Right lobe of liver (tissue), 6 donors: Measurements from ENCODE around the gene SYTL3. TPM values are rescaled to one million over a fixed set of nuclear protein-coding genes. Genes with fewer than 3 reads are reported as not detected.

Experiments
- ATAC-seq, 4 donors: fragments of 200-7000 bp; cut with Tn5 transposase; one replicate each; pipeline ENCODE4 v1.9.1; 2020; ENCODE audit warnings: mild to moderate bottlenecking in 4 of 4, moderate library complexity in 4 of 4
- DNase-seq, 3 donors: peaks; one replicate each; pipeline ENCODE4 v3.0.0-alpha.2; 2020
- H3K27ac ChIP-seq, 3 donors: fragments of 200-600 bp; one replicate each; pipeline ENCODE4 v1.8.0; 2022
- H3K27me3 ChIP-seq, 2 donors: fragments of 200-600 bp; one replicate each; pipeline ENCODE4 v1.8.0; 2022
- H3K36me3 ChIP-seq, 4 donors: fragments of 200-600 bp; sonication (generic) in 1 of 4; one replicate each; pipeline versions ENCODE4 v1.5.1 to v1.8.0; 2017 to 2022; ENCODE audit warnings: control low read depth in 1 of 4
- H3K4me1 ChIP-seq, 4 donors: fragments of 200-600 bp; sonication (generic) in 1 of 4; one replicate each; pipeline versions ENCODE4 v1.5.1 to v1.8.0; 2017 to 2022; ENCODE audit warnings: control low read depth in 1 of 4
- H3K4me3 ChIP-seq, 3 donors: fragments of 200-600 bp; one replicate each; pipeline ENCODE4 v1.8.0; 2022
- H3K9me3 ChIP-seq, 4 donors: fragments of 200-600 bp; sonication (generic) in 1 of 4; one replicate each; pipeline versions ENCODE4 v1.5.1 to v1.8.0; 2017 to 2022; ENCODE audit warnings: control low read depth in 1 of 4
- POLR2A ChIP-seq: fragments of 450-650 bp; IDR thresholded peaks from one replicate; pipeline ENCODE4 v1.6.1; 2017; ENCODE audit warnings: antibody characterized with exemption, mild to moderate bottlenecking
- WGBS: methylation state at CpG from one replicate; pipeline ENCODE4 v1.1.6; 2018; ENCODE audit warnings: low coverage, low lambda C conversion rate; ENCODE audit not compliant: insufficient coverage; ENCODE audit errors: missing lambda C conversion rate; 5-methylcytosine and 5-hydroxymethylcytosine counted together
- intact Hi-C, 2 donors: fragments of 100-400 bp; cut with DNase I; formaldehyde crosslinking; loops; one replicate each; pipeline versions ENCODE4 v1.11.2 to v1.14.1; 2022
- total RNA-seq, 6 experiments: library from RNA; depleted of rRNA in 2 of 6; stranded (reverse); fragments of >200 nt in 2 of 6; fragmentation: NEBNext Ultra II Directional in 3 of 6; extraction: Animal tissue kit (Norgen Biotek cat#: 25700) in 3 of 6; gene quantifications; one replicate each; pipeline versions ENCODE4 v1.1.0 to v1.2.4, GENCODE V29; 2016 to 2023
- TF ChIP-seq, protein P1 (sequence below), 4 donors: fragments of 200-600 bp in 3 of 4; fragments of 450-650 bp in 1 of 4; IDR thresholded peaks; one replicate each; pipeline versions ENCODE4 v1.5.1 to v1.8.0; 2016 to 2022; ENCODE audit warnings: antibody characterized with exemption in 4 of 4, mild to moderate bottlenecking in 2 of 4
- donor health status: DM: no; HTN: yes; CAD: no.
- donor health status: DM: no; HTN: no; CAD: no.
- donor health status: DM: no; HTN: no; CAD: no.
- donor health status: DM: no; HTN: yes; CAD: no.
- donor health status: DM: no; HTN: yes; CAD: no.

Gene SYTL3
- total RNA-seq, 6 experiments from 2014 or later: 0.66 to 1.7 (median 1.0) TPM

DNA sequence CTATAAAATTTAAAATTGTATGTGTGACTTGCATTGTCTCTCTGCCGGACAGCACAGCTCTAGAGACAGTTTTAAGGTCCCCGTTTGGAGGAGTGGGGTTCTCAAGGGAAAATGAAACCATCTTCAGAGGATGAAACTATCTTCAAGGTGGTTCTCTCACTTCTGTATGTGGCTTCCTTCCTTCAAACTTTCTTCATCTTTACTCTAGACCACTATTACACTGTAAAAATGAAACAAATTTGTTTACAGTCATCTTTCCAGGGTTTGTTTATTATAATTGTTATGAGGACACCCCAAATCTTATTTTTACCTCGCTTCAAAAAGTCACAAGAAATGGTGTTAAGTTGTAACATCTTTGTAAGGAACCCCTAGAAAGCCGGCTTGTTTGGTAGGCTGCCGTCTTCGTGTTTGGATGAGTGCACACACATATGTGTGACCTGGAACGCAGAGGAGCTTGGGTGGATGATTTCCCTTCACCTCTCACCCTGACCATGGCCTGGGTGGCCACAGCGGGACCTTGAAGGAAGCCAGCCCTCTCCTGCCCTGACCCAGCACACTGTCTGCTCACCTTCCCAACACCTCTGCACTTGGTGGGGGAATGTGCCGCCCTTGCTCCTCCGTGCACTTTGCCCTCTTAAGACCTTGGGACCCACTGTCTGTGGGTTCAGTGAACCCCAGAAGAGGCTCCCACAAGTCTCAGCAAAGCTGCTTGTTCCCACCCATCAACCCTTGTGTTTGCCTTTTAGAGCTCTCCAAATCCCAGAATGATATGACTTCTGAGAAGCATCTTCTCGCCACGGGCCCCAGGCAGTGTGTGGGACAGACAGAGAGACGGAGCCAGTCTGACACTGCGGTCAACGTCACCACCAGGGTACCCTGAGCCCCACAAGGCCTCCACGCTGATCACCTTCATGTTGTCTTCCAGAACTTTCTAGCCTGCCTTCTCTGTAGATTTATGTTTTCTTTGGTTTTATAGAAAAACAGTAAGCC is 67.8 kb downstream of the SYTL3 start:
- H3K36me3 ChIP-seq: no peaks in the 10 kb centered on the region
- intact Hi-C loops: no loop called here
- ATAC-seq (peak in 1 of 4 donors; percentile 4), DNase-seq (no peak)
- no peak overlapping the region for H3K27ac ChIP-seq
- H3K9me3 ChIP-seq: no peaks in the 10 kb centered on the region
- WGBS: 63% methylated on average over 10 of the region's 16 CpGs
- no peaks in the 10 kb centered on the region for H3K4me1 ChIP-seq
- no peaks in the 10 kb centered on the region for H3K27me3 ChIP-seq
- TF ChIP-seq, protein P1, sequence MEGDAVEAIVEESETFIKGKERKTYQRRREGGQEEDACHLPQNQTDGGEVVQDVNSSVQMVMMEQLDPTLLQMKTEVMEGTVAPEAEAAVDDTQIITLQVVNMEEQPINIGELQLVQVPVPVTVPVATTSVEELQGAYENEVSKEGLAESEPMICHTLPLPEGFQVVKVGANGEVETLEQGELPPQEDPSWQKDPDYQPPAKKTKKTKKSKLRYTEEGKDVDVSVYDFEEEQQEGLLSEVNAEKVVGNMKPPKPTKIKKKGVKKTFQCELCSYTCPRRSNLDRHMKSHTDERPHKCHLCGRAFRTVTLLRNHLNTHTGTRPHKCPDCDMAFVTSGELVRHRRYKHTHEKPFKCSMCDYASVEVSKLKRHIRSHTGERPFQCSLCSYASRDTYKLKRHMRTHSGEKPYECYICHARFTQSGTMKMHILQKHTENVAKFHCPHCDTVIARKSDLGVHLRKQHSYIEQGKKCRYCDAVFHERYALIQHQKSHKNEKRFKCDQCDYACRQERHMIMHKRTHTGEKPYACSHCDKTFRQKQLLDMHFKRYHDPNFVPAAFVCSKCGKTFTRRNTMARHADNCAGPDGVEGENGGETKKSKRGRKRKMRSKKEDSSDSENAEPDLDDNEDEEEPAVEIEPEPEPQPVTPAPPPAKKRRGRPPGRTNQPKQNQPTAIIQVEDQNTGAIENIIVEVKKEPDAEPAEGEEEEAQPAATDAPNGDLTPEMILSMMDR (IDR thresholded peaks at IDR 0.05): no peak
- no peak for TF ChIP-seq POLR2A
- no peak overlapping the region for H3K4me3 ChIP-seq

GRCh38 chr6:158718461-158719046 is 68.7 kb downstream of the SYTL3 start:
- DNase-seq: peak in 1 of 3 donors; percentile 39
- no peaks in the 10 kb centered on the region for H3K27me3 ChIP-seq
- TF ChIP-seq, protein P1 (IDR thresholded peaks at IDR 0.05): peak; percentile 26 to 62 (median 48)
- no peak for TF ChIP-seq POLR2A
- H3K4me1 ChIP-seq: no peaks in the 10 kb centered on the region
- 52% methylated on average over 9 of the region's 13 CpGs for WGBS
- H3K36me3 ChIP-seq: no peaks in the 10 kb centered on the region
- intact Hi-C loops: no loop called here
- ATAC-seq: peak; percentile 57 to 75 (median 60)
- H3K9me3 ChIP-seq: no peaks in the 10 kb centered on the region
- no peak overlapping the region for H3K27ac ChIP-seq
- H3K4me3 ChIP-seq: no peak overlapping the region

GRCh38 chr6:158722176-158722729 is 72.4 kb downstream of the SYTL3 start:
- TF ChIP-seq, protein P1 (IDR thresholded peaks at IDR 0.05): no peak
- TF ChIP-seq POLR2A: no peak
- intact Hi-C loops: no loop called here
- WGBS: 67% methylated on average over 5 of the region's 5 CpGs

DNA sequence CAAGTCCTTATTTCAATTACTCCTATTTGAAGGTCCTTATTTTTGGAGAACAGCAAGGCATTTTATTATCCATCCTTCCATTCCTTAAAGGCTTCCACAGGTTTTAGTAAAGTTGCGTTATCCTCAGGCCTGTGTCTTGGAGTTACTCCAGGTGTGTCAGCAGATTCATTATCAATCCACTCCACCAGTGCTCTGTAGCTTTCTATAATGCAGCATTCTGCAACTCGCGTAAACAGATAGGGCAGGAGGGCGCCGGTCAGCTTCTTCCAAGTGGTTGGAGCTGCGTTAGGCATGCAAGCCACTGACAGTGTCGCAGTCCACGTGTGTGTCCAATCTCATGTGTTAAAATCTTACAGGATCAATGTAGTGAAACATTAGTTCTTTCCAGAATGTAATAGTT is 75.8 kb downstream of the SYTL3 start:
- H3K9me3 ChIP-seq: no peaks in the 10 kb centered on the region
- no peaks in the 10 kb centered on the region for H3K4me1 ChIP-seq
- 91% methylated on average over 6 of the region's 8 CpGs for WGBS
- ATAC-seq: no peak
- no peaks in the 10 kb centered on the region for H3K36me3 ChIP-seq
- intact Hi-C loops: no loop called here
- no peak overlapping the region for H3K27ac ChIP-seq
- H3K4me3 ChIP-seq: no peak overlapping the region
- no peak for TF ChIP-seq POLR2A
- TF ChIP-seq, protein P1 (IDR thresholded peaks at IDR 0.05): no peak
- no peaks in the 10 kb centered on the region for H3K27me3 ChIP-seq
- DNase-seq: no peak

More at GRCh38 chr6:158722176-158722729, 72.4 kb downstream of the SYTL3 start:
- ATAC-seq (no peak), DNase-seq (no peak)
- Histone ChIP-seq H3K9me3 (no peaks in the 10 kb centered on the region), H3K4me1 (no peaks in the 10 kb centered on the region), H3K27ac (no peak overlapping the region), H3K4me3 (no peak overlapping the region), H3K27me3 (no peaks in the 10 kb centered on the region), H3K36me3 (no peaks in the 10 kb centered on the region)
